MM.1S (cell line): Measurements from ENCODE around the gene AGXT.

ENCODE experiments used
- EZH2 ChIP-seq: fragments of 300-600 bp; sonication (generic); optimal IDR thresholded peaks from 2 replicates; pipeline ENCODE3; 2017; ENCODE audit warnings: low read depth, mild to moderate bottlenecking, antibody characterized with exemption, low read length, mixed read lengths
- EZH2phosphoT487 ChIP-seq: fragments of 300-600 bp; sonication (generic); IDR thresholded peaks from 2 replicates; pipeline ENCODE4 v1.6.1; 2018; ENCODE audit warnings: antibody characterized with exemption, low read length
- TF ChIP-seq, protein P1 (sequence below): fragments of 300-600 bp; sonication (generic); IDR thresholded peaks from 2 replicates; pipeline ENCODE4 v1.5.1; 2016; ENCODE audit warnings: antibody characterized with exemption, low read length, mixed read lengths

DNA sequence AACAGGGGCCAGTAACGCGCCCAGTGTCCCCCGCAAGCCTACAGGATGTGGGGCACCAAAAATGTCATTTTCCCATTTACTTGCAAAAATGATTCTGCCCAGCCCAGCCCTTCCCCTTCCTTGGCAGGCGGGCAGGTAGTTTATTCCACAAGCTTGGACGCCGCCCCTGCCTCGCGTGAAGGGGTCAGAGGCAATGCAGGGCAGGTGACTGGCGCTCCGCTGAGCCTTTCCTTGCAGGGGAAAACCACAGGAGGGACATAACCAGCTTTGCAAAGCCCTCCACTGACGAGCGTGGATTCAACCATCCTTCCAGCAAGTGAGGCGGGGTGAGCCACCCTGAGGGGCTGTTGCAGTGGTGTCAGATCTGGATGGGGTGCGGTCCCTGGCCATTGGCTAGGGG is 22.1 kb downstream of the AGXT start:
- TF ChIP-seq, protein P1, sequence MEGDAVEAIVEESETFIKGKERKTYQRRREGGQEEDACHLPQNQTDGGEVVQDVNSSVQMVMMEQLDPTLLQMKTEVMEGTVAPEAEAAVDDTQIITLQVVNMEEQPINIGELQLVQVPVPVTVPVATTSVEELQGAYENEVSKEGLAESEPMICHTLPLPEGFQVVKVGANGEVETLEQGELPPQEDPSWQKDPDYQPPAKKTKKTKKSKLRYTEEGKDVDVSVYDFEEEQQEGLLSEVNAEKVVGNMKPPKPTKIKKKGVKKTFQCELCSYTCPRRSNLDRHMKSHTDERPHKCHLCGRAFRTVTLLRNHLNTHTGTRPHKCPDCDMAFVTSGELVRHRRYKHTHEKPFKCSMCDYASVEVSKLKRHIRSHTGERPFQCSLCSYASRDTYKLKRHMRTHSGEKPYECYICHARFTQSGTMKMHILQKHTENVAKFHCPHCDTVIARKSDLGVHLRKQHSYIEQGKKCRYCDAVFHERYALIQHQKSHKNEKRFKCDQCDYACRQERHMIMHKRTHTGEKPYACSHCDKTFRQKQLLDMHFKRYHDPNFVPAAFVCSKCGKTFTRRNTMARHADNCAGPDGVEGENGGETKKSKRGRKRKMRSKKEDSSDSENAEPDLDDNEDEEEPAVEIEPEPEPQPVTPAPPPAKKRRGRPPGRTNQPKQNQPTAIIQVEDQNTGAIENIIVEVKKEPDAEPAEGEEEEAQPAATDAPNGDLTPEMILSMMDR: no peak
- TF ChIP-seq EZH2: no peak
- TF ChIP-seq EZH2phosphoT487: no peak
